ENCODE measurements around the gene DEAF1.

The DEAF1 gene

DNA sequence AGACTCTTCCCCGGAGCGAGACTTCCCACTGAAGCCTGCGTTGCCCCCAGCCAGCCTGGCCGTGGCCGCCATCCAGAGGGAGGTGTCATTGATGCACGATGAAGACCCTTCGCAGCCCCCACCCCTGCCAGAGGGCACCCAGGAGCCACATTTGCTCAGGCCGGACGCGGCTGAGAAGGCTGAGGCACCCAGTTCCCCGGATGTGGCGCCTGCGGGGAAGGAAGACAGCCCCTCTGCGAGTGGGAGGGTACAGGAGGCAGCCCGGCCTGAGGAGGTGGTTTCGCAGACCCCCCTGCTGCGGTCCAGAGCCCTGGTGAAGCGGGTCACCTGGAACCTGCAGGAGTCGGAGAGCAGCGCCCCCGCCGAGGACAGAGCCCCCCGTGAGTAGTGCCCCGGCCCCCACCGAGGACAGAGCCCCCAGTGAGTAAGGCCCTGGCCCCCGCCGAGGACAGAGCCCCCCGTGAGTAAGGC is 85.6 kb downstream of the DEAF1 start:
- no peak for DNase-seq

DNA sequence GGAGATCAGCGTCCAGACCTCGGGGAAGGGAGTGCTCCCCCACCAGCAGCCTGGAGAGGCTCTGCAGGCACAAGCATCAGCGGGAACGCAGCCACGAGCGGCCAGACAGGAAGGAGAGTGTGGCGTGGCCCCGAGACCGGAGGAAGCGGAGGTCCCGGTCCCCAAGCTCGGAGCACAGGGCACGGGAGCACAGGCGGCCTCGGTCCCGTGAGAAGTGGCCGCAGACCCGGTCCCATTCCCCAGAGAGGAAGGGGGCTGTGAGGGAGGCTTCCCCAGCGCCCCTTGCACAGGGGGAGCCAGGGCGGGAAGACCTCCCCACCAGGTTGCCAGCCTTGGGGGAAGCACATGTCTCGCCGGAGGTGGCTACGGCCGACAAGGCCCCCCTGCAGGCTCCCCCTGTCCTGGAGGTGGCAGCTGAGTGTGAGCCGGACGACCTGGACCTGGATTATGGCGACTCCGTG is 86.2 kb downstream of the DEAF1 start:
- no peak for DNase-seq

DNA sequence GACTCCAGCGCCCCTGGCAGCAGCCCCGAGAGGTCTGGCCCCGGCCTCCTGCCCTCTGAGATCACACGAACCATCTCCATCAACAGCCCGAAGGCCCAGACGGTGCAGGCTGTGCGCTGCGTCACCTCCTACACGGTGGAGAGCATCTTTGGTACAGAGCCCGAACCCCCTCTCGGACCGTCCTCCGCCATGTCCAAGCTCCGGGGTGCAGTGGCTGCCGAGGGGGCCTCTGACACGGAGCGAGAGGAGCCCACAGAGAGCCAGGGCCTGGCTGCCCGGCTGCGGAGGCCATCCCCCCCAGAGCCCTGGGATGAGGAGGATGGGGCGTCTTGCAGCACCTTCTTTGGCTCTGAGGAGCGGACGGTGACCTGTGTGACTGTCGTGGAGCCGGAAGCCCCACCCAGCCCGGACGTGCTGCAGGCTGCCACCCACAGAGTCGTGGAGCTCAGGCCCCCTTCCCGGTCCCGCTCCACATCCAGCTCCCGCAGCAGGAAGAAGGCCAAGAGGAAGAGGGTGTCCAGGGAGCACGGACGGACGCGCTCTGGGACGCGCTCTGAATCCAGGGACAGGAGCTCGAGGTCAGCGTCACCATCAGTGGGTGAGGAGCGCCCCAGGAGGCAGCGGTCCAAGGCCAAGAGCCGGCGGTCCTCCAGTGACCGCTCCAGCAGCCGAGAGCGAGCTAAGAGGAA is 86.9 kb downstream of the DEAF1 start:
- no peak for DNase-seq

DNA sequence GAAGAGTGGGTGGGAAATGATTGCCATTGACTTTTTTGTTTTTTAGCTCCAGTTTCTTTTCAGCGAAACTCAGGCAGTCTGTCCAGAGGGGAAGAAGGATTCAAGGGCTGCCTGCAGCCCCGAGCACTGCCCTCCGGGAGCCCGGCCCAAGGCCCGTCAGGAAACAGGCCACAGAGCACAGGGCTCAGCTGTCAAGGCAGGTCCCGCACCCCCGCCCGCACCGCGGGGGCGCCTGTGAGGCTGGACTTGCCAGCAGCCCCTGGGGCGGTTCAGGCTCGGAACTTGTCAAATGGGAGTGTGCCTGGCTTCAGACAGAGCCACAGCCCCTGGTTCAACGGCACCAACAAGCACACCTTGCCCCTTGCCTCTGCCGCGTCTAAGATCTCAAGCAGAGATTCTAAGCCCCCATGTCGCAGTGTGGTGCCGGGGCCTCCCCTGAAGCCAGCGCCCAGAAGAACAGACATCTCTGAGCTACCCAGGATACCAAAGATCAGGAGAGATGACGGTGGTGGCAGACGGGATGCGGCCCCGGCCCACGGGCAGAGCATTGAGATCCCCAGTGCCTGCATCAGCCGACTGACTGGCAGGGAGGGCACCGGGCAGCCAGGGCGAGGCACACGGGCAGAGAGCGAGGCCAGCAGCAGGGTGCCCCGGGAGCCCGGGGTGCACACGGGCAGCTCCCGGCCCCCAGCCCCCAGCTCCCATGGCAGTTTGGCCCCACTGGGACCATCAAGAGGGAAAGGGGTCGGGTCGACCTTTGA is 87.8 kb downstream of the DEAF1 start:
- no peak for DNase-seq

DNA sequence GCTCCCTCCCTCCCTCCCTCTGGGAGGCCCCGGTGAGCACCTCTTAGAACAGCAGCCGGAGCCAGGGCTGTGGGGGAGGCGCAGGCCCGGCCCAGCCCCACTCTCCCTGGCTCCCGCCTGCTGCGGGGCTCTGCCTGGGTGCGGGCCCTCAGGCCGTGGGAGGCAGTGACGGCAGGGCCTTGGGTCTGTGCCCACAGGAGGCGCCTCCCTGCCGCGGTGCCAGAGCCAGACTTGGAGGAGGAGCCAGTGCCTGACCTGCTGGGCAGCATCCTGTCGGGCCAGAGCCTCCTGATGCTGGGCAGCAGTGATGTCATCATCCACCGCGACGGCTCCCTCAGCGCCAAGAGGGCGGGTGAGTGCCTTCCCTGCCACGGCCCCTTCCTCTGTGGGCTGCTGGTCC is 88.8 kb downstream of the DEAF1 start:
- DNase-seq: no peak

DNA sequence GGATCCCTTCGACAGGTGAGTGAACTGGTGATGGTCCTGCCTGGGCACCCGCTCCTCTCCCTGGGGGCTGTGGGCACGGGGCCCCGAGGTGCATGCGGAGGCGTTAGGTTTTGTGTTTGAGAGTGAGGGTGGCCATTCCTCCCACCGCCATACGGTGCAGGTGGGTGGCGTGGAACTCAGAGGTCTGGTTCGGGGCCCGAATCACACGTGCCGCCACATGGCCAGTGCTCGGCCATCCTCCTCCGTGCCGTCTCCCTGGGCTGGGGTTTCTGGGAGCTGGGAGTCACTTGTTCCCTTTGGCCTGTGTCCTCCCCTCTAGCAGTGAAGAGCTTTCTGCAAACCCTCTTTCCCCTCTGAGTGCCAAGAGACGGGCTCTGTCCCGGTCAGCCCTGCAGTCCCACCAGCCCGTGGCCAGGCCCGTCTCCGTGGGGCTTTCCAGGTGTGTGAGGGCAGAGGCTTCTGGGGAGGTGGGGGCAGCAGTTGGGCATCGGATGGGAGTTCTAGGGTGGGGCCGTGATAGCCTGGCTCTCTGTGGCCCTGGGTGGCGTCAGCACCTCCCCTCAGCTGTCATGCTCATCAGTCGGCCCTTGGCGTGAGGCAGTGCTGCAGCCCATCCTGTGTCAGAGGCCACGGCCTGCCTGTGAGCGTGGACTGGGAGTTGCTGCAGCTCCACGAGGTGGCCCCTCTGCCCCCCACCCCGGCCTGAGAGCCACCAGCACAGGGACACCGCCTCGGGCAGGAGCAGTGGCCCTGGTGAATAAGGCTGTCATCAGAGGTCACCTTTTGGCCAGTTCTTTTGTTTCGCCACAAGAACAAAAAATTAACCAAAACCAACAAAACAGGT is 89.5 kb downstream of the DEAF1 start:
- DNase-seq: no peak

DNA sequence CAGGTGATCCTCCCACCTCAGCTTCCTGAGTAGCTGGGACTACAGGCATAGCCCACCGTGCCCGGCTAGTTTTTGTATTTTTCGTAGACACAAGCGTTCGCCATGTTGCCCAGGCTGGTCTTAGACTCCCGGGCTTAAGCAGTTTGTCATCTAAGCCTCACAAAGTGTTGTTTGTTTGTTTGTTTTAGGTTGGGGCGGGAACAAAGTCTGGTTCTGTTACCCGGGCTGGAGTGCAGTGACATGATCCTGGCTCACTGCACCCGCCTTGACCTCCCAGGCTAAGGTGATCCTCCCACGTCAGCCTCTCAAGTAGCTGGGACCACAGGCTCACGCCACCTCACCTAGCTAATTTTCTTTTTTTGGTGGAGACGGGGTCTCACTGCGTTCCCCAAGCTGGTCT is 91.9 kb downstream of the DEAF1 start:
- DNase-seq: no peak

DNA sequence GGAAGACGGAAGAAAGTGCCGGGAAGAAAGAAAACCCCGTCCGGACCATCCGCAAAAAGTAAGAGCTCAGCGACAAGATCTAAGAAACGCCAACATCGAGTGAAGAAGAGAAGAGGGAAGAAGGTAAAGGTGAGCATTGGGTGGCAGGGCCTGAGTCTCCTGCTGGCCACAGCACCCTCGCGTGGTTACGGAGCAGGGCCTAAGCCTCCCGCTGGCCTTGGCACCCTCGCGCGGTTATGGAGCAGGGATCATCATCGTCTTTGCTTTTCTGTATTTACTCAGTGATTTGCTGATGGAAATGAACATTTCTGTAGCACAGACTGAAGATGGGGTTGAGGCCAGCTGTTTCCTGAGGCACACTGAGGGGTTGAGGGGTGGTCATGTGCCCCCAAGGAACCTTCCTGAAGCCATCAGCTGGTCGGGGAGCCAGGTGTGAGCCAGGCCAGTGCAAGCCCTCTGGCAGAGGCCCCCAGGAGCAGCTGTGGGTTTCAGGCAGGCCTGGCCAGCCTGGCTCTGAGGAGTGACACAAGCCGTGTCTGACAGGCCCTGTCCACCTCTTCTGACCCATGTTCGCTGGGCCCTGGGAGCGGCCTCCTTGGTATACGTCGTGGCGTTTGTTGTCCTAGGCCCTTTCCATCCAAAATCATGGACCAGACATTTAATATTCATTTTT is 93.3 kb downstream of the DEAF1 start:
- DNase-seq: no peak

DNA sequence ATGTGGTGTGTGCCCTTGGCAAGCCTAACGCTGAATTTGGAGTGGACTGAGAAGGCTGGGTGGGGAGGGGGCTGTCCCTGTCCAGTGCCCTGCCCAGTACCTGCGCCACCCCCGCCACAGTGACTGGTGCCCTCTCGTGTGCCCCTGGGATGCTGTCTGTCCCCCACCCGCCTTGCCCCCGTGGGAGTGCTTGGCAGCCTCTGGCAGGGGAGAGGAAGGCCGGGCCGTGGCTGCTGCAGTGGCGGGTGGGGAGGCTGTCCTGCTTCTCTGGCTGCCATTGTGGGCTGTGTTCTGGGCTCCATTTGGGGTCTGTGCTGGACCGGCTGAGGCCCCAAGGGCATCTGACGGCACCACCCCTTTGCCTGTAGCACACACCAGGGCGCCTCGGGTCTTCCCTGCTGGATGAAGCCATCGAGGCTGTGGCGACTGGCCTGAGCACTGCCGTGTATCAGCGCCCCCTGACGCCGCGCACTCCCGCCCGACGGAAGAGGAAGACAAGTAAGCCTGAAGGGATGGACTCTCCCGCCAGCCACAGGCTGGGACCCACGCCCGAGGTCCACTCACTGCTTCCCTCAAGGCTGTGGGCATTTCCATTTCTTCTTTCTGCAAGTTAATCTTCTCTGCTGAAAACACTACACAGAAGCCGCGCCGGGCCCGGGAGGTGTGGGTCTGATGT is 96.9 kb downstream of the DEAF1 start:
- no peak for DNase-seq

DNA sequence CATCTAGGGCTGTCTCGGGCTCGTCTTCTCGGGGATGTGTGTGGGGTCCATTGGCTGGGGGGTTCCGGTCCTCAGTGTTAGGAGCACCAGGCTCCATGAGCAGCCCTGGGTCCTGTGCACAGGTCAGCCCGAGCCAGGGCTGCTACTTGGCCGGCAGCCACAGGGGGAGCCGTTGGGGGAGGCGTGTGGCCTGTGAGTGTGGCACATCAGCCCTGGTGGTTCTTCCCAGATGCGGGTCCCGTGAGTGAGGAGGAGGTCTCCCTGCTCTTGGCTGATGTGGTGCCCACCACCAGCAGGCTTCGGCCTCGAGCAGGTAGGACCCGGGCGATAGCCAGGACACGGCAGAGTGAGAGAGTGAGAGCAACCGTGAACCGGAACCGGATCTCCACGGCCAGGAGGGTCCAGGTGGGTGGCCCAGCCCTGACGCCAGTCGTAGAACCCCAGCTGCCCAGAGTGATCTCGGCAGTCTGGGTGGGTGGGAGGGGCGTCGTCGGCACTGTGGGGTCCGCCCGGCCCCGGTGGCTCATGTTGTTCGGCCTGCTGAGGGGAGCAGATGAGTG is 97.8 kb downstream of the DEAF1 start:
- no peak for DNase-seq

DNA sequence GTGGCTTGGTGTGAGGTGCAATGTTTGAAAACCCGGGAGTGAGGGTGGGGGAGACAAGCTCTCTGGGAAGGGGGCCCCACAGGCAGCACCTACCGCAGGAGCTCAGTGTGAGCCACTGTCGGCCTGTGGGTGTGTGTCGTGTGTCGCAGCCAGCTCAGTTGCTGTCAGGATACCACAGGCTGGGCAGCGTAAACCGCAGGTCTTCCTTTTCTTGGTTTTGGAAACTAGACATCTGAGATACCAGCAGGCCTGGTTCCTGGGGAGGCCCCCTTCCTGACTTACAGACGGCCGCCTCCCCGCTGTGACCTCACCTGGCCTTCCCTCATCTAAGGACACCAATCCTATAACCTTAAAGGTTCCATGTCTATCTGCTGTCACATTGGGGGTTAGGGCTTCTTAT is 98.6 kb downstream of the DEAF1 start:
- DNase-seq: no peak

DNA sequence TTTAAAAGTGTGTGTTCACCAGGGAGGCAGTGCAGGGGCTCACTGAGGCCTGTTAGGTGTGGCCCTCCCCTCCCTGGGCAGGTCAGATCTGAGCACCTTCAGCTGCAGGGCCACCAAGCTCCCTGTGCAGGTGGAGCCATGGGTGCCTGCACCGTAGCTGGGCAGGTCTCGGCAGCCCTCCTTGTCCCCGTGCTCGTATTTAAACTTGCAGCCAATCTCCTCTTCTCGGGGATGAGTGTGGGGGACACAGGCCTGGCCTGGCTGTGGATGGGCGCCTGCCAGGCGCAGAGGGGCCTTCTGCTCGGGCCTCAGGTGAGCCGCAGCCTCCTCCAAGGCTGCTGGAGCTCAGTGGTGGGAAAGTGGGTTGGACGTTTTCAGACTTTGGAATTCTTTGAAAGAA is 99.6 kb downstream of the DEAF1 start:
- no peak for DNase-seq
